Nucleus accumbens (tissue), 56 donors: ENCODE results near the gene HOXA4.

Experiments
- DNase-seq, 56 donors: peaks; one replicate each; lab custom pipeline; 2025; lab: John Stamatoyannopoulos, UW

HOXA4 gene

GRCh38 chr7:27109466-27110185 is 20.9 kb downstream of the HOXA4 start:
- no peak for DNase-seq

GRCh38 chr7:27108390-27109127 is 22.0 kb downstream of the HOXA4 start:
- no peak for DNase-seq

GRCh38 chr7:27107391-27108381 is 22.9 kb downstream of the HOXA4 start:
- no peak for DNase-seq

GRCh38 chr7:27106901-27107240 is 23.7 kb downstream of the HOXA4 start:
- DNase-seq, result no peak

- DNase-seq, result no peak
Measured at GRCh38 chr7:27106181-27106900, 24.2 kb downstream of the HOXA4 start.

GRCh38 chr7:27105301-27106031 is 25.1 kb downstream of the HOXA4 start:
- no peak for DNase-seq

GRCh38 chr7:27104341-27105058 is 26.1 kb downstream of the HOXA4 start:
- no peak for DNase-seq

- DNase-seq, result no peak
Measured at GRCh38 chr7:27103489-27104226, 26.9 kb downstream of the HOXA4 start.

GRCh38 chr7:27102581-27103442 is 27.7 kb downstream of the HOXA4 start, which contains the start of gene HOXA2:
Gene HOXA2 (minus strand): TSS chr7:27102683. CDS start chr7:27102500, 183 bp downstream.
- no peak for DNase-seq

- DNase-seq, result no peak
Measured at GRCh38 chr7:27101957-27102580, 28.5 kb downstream of the HOXA4 start.

GRCh38 chr7:27101171-27101956 is 29.2 kb downstream of the HOXA4 start:
- DNase-seq, result no peak

- DNase-seq, result no peak
Measured at GRCh38 chr7:27100694-27101170, 29.8 kb downstream of the HOXA4 start.

- no peak for DNase-seq
Measured at GRCh38 chr7:27099453-27100370, 30.8 kb downstream of the HOXA4 start.

- DNase-seq, result no peak
Measured at GRCh38 chr7:27098578-27099451, 31.7 kb downstream of the HOXA4 start.
